Lung (tissue), 13 donors: ENCODE data around the gene FYCO1. TPM values are rescaled to one million over a fixed set of nuclear protein-coding genes. Genes with fewer than 3 reads are reported as not detected.

Source experiments
- ATAC-seq: fragments of 200-7000 bp; cut with Tn5 transposase; one replicate; pipeline ENCODE4 v1.9.1; 2020; ENCODE audit warnings: moderate number of reproducible peaks; ENCODE audit not compliant: insufficient read depth, low FRiP score
- DNase-seq, 3 donors: peaks; one replicate each; pipeline ENCODE4 v3.0.0-alpha.2; 2013 to 2017
- H3K27ac ChIP-seq, 2 donors: one replicate each; pipeline ENCODE4 v1.5.1; 2013; ENCODE audit warnings: mild to moderate bottlenecking in 2 of 2, moderate library complexity in 2 of 2, control low read depth in 1 of 2, inconsistent platforms in 1 of 2, low read depth in 1 of 2, low read length in 1 of 2
- H3K27me3 ChIP-seq, 3 donors: one replicate each; pipeline ENCODE4 v1.5.1; 2013; ENCODE audit warnings: low read length in 2 of 3; ENCODE audit not compliant: control insufficient read depth in 3 of 3, insufficient read depth in 3 of 3
- H3K36me3 ChIP-seq, 4 donors: one replicate each; pipeline ENCODE4 v1.5.1; 2013; ENCODE audit warnings: low read length in 4 of 4, mild to moderate bottlenecking in 1 of 4, moderate library complexity in 1 of 4; ENCODE audit not compliant: control insufficient read depth in 4 of 4, insufficient read depth in 4 of 4
- H3K4me1 ChIP-seq, 5 donors: one replicate each; pipeline ENCODE4 v1.5.1; 2013; ENCODE audit warnings: low read length in 5 of 5, mild to moderate bottlenecking in 2 of 5, moderate library complexity in 1 of 5; ENCODE audit not compliant: control insufficient read depth in 5 of 5, insufficient read depth in 5 of 5
- H3K4me3 ChIP-seq: one replicate; pipeline ENCODE4 v1.5.1; 2013; ENCODE audit warnings: mild to moderate bottlenecking, control low read depth, moderate library complexity
- H3K9ac ChIP-seq, 2 donors: one replicate each; pipeline ENCODE4 v1.5.1; 2013; ENCODE audit warnings: low read length in 2 of 2, control low read depth in 1 of 2; ENCODE audit not compliant: insufficient read depth in 1 of 2
- H3K9me3 ChIP-seq, 4 donors: one replicate each; pipeline ENCODE4 v1.5.1; 2013; ENCODE audit warnings: low read length in 3 of 4, mild to moderate bottlenecking in 1 of 4, moderate library complexity in 1 of 4; ENCODE audit not compliant: control insufficient read depth in 4 of 4, insufficient read depth in 3 of 4
- WGBS, 2 donors: extraction: QIAGEN DNeasy Blood & Tissue Kit; methylation state at CpG; one replicate each; pipeline ENCODE4 v1.1.7; 2013; 5-methylcytosine and 5-hydroxymethylcytosine counted together
- polyA plus RNA-seq, 2 donors: library from polyadenylated mRNA; stranded (reverse); fragments of 200-250 nt; gene quantifications; one replicate each; pipeline ENCODE4 v1.2.1, GENCODE V29; 2013
- small RNA-seq: library from RNA; depleted of rRNA; stranded (forward); fragments of <200 nt; gene quantifications from one replicate; pipeline ENCODE3, GENCODE V24; 2014; ENCODE audit warnings: low replicate concordance
- total RNA-seq, 2 donors: library from RNA; depleted of rRNA in 1 of 2; stranded (reverse); fragments of >200 nt in 1 of 2; gene quantifications; one replicate each; pipeline ENCODE4 v1.2.1, GENCODE V29; 2014 to 2021
- TF ChIP-seq, protein P1 (sequence below): IDR thresholded peaks from 2 replicates; pipeline ENCODE4 v1.5.1; 2012; ENCODE audit warnings: mild to moderate bottlenecking; ENCODE audit errors: control extremely low read depth, extremely low read depth
- donor health status: control.
- donor health status: control.
- donor health status: Bipolar disorder and iron deficiency.
- donor health status: healthy.
- donor health status: DM: yes; HTN: yes; CAD: no.

Gene FYCO1
- total and polyA plus RNA-seq, 4 donors = 11.3 to 38.7 (median 23.2) TPM

- 76 to 81% methylated on average over 2 of the region's 2 CpGs for WGBS, 2 donors
- Histone ChIP-seq H3K9me3 (peaks cover 0 to under 1% (median 0%) of the 10 kb centered on the region in 4 donors), H3K9ac (no peak overlapping the region), H3K4me1 (peaks cover 0 to 5% (median 0%) of the 10 kb centered on the region in 5 donors), H3K4me3 (no peak overlapping the region), H3K27ac (no peak overlapping the region), H3K36me3 (no peaks in the 10 kb centered on the region), H3K27me3 (no peaks in the 10 kb centered on the region)
- TF ChIP-seq, protein P1, sequence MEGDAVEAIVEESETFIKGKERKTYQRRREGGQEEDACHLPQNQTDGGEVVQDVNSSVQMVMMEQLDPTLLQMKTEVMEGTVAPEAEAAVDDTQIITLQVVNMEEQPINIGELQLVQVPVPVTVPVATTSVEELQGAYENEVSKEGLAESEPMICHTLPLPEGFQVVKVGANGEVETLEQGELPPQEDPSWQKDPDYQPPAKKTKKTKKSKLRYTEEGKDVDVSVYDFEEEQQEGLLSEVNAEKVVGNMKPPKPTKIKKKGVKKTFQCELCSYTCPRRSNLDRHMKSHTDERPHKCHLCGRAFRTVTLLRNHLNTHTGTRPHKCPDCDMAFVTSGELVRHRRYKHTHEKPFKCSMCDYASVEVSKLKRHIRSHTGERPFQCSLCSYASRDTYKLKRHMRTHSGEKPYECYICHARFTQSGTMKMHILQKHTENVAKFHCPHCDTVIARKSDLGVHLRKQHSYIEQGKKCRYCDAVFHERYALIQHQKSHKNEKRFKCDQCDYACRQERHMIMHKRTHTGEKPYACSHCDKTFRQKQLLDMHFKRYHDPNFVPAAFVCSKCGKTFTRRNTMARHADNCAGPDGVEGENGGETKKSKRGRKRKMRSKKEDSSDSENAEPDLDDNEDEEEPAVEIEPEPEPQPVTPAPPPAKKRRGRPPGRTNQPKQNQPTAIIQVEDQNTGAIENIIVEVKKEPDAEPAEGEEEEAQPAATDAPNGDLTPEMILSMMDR = no peak
- no peak for DNase-seq
- ATAC-seq = no peak
Measured at GRCh38 chr3:45868650-45869049, 127.0 kb downstream of the FYCO1 start.

DNA sequence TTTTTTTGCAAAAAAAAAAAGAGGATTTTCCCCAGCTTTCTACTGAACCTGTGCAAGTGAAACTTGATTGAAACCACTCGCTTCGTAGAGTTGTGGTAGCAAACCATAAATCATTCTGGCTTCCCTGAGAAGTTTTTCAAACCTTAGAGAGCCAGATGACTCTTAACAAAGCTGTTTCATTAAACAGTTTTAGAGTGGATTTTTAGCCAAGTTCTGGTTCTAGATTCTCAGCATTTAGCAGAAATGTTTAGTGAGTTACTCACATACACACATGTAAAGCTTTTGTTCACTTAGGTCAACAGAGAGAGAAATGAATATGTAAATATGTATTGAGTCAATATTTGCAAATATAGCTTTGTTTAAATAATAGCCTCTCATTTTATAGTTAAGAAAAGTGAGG lies 127.4 kb downstream of the FYCO1 start:
- H3K4me1 ChIP-seq = peaks cover 0 to 5% (median 0%) of the 10 kb centered on the region in 5 donors
- peaks cover 0 to 3% (median 0%) of the 10 kb centered on the region in 4 donors for H3K9me3 ChIP-seq
- TF ChIP-seq, protein P1 = no peak
- ATAC-seq (no peak), DNase-seq (peak in 2 of 3 donors; percentile 18 to 30)
- no peaks in the 10 kb centered on the region for H3K36me3 ChIP-seq
- H3K27ac ChIP-seq = no peak overlapping the region
- no peak overlapping the region for H3K9ac ChIP-seq
- WGBS, 2 donors = 51 to 63% methylated on average over 2 of the region's 2 CpGs
- H3K27me3 ChIP-seq = no peaks in the 10 kb centered on the region
- H3K4me3 ChIP-seq = no peak overlapping the region

Small RNA genes lying within 50 kb of the gene (small RNA-seq; reads per million reads assigned to genes)
- not detected for gene RF00019

Other genes with a start within 250 kb of the FYCO1 start
- gene SLC6A20, start 199.3 kb downstream of the FYCO1 start, total RNA-seq = 10 to 100 TPM in 1 of 2 donors, under 1 TPM in 1; 0.28 to 10.2 TPM
- 1 to 10 TPM in 1 of 2 donors, under 1 TPM in 1; 0.88 to 2.7 TPM for gene SLC6A20, start 199.3 kb downstream of the FYCO1 start, polyA plus RNA-seq
- gene LZTFL1, start 153.7 kb downstream of the FYCO1 start, total RNA-seq = 10 to 100 TPM; 30.9 to 45.1 TPM
- gene LZTFL1, start 153.7 kb downstream of the FYCO1 start, polyA plus RNA-seq = 10 to 100 TPM in 1 of 2 donors, 1 to 10 TPM in 1; 7.7 to 13.7 TPM
- gene CCR9, start 109.3 kb downstream of the FYCO1 start, total RNA-seq = under 1 TPM in 1 of 2 donors, not detected in 1; 0.46 TPM
- gene CCR9, start 109.3 kb downstream of the FYCO1 start, polyA plus RNA-seq = under 1 TPM in 1 of 2 donors, not detected in 1; 0.09 TPM
- gene CXCR6, start 52.4 kb downstream of the FYCO1 start, total RNA-seq = 1 to 10 TPM; 1.5 to 2.4 TPM
- 1 to 10 TPM; 1.0 to 4.3 TPM for gene CXCR6, start 52.4 kb downstream of the FYCO1 start, polyA plus RNA-seq
- gene XCR1, start 31.7 kb upstream of the FYCO1 start, total RNA-seq = under 1 TPM; 0.18 to 0.43 TPM
- gene XCR1, start 31.7 kb upstream of the FYCO1 start, polyA plus RNA-seq = 1 to 10 TPM in 1 of 2 donors, under 1 TPM in 1; 0.04 to 1.1 TPM
- gene CCR1, start 212.5 kb upstream of the FYCO1 start, total RNA-seq = 10 to 100 TPM in 1 of 2 donors, 1 to 10 TPM in 1; 9.7 to 39.5 TPM
- 10 to 100 TPM; 11.1 to 95.2 TPM for gene CCR1, start 212.5 kb upstream of the FYCO1 start, polyA plus RNA-seq
- gene CCR3, start 246.6 kb upstream of the FYCO1 start, total RNA-seq = under 1 TPM; 0.15 to 0.88 TPM
- gene CCR3, start 246.6 kb upstream of the FYCO1 start, polyA plus RNA-seq = under 1 TPM in 1 of 2 donors, not detected in 1; 0.31 TPM